Measurements from ENCODE around the gene LAGE3.

- TF ChIP-seq CTCF (IDR thresholded peaks at IDR 0.05; ENCODE audit: low read depth, low read length) (no peak), EZH2phosphoT487 (IDR thresholded peaks at IDR 0.05; ENCODE audit: low read depth) (no peak)
Measured at GRCh38 chrX:154506483-154507332, 27.6 kb upstream of the LAGE3 start.

Data from OCI-LY3 (cell line).